ENCODE results near the gene KCTD16. TPM values are rescaled to one million over a fixed set of nuclear protein-coding genes. Genes with fewer than 3 reads are reported as not detected.

Gene KCTD16
- total RNA-seq, 1 donor from 2014 or later = 0.13 TPM

DNA sequence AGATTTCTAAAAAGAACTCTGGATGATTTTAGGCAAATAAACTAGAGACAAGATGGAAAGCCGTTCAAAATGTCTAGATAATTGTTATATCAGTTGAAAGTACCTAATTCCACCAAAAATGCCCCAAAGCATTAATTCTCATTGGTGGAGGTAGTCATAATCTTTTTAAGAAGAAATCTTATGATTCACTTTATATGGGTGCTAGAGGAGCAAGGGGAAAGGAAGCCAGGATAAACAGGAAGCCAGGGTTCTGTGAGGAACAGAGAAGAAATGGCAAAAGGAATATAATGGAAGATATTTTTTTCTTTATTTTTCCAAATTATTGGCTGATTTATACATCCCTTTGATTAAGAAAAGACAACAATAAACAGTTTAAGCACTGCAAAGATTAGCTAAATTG lies 8.0 kb upstream of the KCTD16 start:
- no peak for DNase-seq (ENCODE audit: low read depth, low spot score)

DNA sequence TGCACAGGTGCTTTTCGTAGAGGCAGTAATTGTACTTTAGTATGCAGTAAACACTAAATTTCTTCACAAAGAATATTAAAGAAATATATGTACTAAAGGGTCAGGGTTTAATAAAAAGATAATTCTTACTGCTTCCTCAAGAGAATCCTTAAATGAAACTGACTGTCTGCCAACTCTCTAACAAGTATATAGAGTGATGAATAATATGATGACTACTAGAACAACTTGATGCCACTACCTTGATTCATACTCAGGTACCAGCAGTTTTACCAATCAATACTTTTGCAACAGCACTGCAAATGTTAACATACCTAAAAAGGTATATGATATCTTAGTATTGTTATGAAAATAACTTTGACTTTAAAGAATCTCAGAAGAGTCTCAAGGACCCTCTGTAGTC lies 4.0 kb upstream of the KCTD16 start:
- no peak for DNase-seq (ENCODE audit: low read depth, low spot score)

DNA sequence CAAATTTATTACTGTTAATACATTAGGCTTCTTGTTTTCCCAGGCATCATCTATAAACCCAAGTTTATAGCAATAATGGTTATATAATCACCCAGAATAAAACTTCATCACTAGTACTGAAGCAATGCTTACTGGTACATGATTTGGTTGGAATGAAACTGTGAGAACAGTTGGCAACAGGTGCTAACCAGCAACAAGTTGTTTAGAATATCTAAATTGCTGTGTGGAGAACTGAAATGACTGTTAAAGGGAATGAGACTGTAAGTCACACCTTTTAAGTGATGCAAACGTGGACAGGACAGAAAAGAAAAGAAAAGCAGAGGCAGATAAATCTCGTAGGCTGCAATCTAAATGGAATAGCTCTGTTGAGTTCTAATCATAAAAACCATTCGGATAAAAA lies 2.7 kb upstream of the KCTD16 start:
- DNase-seq (ENCODE audit: low read depth, low spot score) = no peak

DNA sequence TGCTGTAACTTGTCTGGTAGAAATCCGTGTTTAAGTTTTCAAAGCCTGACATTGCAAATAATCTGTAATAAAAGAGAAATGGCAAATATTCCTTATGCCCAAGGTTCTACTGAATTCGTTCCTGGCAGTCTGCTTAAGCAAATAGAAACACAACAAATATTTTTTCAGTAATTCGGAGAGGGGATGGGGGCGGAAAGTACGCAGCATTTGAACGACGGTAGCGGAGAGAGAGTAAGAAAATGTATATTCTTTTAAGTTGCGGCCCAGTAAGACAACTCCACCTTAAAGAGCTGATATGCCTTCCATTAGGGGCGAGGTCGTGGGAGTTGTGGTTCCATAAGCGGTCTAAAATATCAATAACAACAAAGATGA lies 783 bp upstream of the KCTD16 start:
- DNase-seq (ENCODE audit: low read depth, low spot score) = no peak

DNA sequence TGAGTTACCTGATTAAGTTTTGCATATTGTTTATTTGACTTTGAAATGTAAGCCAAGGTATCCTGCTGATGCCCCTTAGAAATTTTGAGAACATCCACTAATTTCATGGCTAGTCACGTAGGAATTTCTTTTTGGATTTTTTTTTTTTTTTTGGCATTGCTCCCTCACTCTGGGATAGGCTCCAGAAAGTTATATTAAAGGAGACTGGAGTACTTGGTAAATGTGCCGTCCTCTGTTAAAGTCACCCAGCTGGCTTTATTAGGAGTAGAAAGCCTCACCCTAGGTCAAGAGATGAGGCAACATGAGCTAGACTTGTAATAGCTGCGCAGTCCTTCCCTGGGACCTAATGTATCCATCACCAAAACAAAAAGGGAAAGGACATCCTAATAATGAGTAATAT lies 3.1 kb downstream of the KCTD16 start:
- DNase-seq (ENCODE audit: low read depth, low spot score) = no peak

DNA sequence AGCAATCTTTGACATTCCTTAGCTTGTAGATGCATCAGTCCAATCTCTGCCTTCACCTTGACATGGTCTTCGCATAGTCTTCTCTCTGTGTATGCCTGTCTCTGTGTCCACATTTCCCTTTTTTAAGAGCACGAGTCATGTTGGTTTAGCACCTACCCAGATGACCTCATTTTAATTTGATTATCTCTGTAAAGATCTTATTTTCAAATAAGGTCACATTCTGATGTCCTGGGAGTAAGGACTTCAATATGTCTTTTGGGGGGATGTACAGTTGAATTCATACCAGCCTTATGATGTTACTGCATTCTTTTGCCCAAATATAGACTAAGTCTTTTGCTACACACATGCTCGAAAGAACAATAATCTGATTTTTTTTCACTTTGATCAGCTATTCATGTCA lies 6.9 kb downstream of the KCTD16 start:
- DNase-seq (ENCODE audit: low read depth, low spot score) = no peak

DNA sequence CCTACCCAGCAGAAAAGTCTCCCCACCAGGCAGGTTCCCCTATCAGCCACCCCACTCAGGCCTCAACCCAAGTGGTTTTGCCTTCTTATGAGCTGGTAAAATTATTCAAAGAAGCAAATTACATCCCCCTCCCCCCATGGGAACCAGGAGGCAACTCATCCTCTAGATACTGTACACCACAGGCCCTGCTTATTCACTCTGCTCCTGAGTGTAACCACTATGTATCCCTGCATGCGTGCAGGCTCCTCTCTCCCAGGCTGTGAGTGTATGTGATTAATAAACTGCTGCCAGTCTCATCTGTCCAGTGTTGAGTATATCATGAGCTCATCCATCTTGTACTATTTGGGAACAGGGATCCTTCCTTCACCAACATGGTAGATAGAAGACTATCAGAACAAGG lies 8.6 kb downstream of the KCTD16 start:
- DNase-seq (ENCODE audit: low read depth, low spot score) = no peak

DNA sequence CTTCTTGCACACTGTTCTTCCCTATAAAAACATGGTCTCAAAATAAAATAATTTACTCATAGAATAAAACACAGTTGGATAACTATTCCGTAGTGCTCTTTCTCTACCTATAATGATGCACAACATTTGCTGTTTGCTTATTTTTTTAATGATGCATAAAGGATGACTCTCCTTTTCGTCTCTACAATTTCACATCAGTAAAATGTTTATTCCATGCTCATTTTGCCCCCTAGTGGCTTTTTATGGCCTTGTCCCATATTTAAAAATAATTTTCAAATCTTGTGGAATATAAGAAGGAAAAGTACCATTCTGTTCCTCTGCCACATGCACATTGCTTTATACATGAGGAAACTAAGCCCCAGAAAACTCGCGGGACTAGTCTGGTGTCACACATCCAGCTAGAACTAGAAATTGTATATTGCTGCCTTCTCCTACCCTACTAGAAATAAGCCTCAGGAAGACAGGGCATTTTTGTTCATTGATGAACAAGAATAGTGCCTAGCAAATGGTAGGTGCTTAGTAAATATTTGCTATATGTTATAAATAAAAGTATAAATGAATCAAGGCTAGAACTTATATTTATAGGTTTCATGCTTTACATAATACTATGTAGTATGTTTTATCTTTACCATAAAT lies 12.7 kb downstream of the KCTD16 start:
- no peak for DNase-seq (ENCODE audit: low read depth, low spot score)

DNA sequence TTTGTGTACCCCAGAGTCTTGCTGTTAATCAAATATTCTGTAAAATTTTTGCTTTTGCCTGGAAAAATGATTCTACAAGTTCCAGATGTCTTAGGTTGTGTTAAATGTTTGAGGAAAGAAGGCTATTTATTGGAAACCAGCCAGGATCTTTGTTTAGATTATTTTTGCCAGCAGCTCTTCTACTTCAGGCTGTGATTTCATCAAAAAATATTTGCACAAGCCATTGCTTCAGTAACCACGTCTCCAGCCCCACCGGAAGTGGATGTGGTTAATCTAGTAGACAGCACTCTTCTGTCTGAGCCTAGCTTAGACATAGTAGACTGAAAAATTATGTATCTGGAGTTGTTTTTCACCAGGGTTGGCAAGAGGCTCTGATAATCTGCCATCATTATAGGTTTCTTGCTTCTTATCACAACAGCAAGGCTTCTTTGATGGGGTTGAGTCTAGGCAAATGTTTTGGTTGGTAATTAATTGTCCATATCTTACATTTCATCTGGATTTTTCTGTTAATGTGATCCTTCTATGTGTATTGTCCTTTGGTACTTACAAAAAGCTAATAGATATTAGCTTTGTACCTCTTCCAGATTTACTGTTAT lies 17.1 kb downstream of the KCTD16 start:
- peak; percentile 78 for DNase-seq (ENCODE audit: low read depth, low spot score)

DNA sequence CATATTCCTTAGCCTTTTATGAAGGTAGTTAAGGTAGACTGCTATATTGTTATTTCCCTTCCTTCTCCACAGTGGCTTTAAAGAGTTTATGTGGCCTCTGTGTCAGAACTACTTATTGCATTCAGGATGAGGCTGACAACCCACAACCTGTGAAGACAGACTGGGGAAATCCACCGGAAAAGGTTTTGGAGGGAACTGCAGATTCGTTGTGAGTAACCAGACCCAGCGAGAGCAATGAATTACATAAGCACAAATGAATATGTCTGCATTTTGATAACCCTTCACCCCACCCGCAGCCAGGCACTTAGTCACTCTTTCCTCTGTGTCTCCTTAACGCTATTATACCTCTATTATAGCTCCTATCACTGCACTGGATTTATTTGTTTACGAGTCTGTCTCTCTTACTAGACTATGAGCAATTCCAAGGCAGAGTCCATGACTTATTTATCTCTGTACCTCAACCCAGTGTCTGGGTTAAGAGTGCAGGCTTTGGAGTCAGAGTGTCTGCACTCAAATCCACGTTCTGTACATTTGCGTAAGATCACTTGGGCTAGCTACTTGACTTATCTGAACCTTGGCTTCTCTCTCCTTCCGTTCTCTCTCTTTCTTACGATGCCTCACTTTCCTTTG lies 19.2 kb downstream of the KCTD16 start:
- peak; percentile 94 for DNase-seq (ENCODE audit: low read depth, low spot score)

DNA sequence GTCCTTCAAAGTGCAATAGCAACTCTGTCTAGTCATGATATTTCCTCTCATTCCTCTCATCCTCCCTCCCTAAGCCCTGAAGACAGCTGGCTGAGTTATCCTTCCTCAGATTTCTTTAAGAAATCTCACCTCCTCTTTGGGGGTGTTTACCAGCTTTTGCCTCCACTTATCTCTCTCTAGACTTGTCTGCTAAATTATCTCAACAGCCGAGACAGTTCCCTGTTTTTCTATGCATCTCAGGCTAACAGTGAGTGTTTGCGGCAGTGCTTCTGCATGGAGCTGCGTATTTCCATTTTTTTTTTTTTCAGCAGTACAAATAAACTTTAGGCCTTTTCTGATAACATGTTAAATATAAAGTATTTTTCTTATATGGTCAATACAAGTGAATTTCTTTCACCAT lies 20.9 kb downstream of the KCTD16 start:
- no peak for DNase-seq (ENCODE audit: low read depth, low spot score)

DNA sequence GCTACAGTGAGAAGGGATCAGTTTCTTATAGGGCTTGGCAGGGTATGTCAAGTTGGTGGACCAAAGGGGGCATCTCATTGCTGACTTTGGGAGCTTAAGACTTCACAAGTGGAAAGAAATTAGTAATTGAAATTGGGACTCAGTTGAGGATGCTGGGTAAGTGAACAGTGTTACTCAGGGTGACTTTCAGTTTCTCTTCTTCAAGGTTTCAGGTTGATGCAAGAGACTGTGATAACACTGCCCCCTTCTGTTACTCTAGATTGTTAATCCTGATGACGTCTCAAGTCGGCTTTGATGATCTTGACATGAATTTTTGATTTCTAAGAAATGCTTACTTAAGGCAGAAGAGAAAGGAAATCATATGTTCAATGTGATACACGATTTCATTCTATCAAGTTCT lies 21.3 kb downstream of the KCTD16 start:
- peak; percentile 70 for DNase-seq (ENCODE audit: low read depth, low spot score)

DNA sequence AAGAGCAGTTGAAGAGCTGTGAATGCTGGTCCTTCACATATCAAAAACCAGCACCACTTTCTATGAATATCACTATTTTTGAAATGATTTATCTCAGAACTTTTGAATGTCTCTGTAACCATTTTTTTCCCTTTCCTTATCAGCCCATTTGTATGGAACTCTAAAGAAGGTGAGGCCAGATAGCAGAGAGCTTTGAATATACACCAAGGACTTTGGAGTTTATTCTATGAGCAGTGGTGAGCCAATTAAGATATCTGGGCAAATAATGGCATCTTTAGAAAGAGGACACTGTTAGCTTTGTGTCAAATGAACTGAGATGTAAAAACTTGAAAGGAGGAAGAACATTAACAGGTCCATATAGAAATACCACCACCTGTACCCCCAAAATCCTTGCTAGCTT lies 22.0 kb downstream of the KCTD16 start:
- no peak for DNase-seq (ENCODE audit: low read depth, low spot score)

DNA sequence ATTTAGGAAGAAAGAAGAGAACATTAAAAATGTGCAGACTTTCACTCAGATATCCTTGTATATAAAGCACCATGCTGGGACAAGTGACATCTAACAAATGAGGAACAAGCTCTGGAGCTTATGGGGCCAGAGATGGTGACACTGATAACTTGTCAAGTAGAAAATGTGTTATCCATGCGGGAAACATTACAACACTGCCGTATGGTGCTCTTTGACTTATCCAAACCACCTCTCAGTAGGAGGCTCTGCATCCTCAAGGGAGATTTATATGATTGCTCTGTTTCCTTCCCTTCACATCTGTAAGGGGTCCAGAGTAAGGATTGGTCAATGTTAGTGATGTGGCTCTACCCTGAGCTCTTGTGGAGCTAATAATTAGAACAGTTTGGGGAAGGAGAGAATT lies 23.5 kb downstream of the KCTD16 start:
- DNase-seq (ENCODE audit: low read depth, low spot score) = no peak

DNA sequence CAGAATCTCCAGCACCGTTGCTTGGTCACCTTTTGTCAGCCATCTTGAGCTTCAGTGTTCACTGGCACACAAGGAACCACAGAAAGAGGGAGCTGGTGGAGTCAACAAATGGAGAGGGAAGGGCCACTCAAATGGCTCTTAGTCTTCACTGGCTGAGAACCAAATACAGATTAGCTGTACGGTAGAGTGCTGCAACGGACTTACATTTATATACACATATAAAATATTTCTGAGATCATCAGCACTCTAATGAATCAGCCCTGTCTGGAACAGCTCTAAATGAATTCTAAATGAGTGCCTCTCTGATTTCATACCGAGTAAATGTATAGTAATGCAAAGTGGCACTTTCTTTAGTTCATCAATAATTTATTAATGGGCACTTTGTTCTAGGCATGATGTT lies 24.8 kb downstream of the KCTD16 start:
- no peak for DNase-seq (ENCODE audit: low read depth, low spot score)

DNA sequence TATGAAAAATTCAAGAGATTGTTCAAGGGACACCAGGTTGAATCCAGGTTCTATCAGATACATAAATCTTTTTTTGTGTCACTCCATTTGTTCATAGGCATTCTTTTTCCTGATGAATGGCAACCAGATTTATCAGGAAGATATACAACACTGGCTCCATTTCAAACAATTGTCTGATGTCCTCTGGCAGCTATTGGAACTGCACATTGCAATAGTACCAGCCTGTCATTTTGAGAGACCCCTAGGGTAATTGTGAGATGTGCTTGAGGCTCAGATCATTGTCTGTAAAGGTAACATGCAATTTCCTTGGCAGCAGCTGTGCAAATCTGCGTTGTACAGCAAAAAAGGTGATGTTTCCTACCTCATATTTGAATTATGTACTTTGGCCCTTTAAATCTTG lies 25.9 kb downstream of the KCTD16 start:
- no peak for DNase-seq (ENCODE audit: low read depth, low spot score)

DNA sequence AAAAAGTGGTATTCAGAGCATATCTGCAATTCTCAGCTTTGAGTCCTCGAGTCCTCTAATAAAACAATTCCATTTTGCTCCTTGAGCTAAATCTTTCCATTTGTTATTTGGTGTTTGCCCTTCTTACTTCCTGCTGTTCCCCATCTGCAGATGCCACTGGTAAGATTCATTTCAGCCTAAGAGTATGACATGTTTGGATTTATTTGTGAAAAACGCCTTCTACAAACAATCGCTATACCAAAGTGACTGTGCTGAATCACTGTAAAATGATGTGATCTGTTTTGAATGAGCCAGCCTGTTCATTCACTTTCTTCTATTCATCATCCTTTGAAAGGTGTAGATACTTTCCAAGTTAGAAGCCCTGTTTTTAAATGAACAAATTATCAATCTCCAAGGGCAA lies 27.7 kb downstream of the KCTD16 start:
- no peak for DNase-seq (ENCODE audit: low read depth, low spot score)

DNA sequence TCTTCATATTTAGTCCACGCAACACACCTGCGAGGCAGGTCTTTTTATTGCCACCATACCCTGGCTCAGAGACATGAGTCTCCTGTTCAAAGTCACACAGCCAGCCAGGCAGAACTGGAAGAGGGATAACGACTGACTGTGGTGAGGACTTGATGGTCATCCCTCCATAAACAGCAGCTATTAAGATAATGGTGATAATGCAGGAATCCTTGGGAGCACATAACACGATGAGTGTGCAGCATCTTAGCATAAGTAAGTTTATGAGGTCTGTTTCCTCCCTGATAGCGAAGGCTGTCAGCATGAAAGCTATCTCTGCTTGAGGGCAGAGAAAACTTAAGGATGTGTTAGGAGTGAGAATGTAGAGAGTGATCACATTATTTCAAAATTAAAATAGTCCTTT lies 30.9 kb downstream of the KCTD16 start:
- no peak for DNase-seq (ENCODE audit: low read depth, low spot score)

DNA sequence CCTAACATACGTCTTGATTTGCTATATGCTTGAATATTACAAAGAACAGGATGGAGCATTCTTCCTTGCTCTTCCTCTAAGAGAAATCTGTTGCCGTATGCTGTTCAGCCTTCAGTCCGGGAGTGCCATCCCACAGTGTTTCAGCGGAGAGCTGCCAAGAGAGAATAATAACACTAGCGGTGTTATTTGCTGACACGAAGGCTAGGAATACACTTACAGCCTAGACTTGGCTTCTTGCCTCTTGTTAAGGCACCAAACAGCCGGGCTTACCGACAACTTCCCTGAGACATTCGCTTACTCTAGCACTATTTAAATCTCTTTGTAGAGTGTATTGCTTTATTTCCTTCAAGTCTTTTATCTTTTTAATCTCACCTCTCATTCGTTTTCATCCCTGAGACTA lies 31.4 kb downstream of the KCTD16 start:
- DNase-seq (ENCODE audit: low read depth, low spot score) = no peak

DNA sequence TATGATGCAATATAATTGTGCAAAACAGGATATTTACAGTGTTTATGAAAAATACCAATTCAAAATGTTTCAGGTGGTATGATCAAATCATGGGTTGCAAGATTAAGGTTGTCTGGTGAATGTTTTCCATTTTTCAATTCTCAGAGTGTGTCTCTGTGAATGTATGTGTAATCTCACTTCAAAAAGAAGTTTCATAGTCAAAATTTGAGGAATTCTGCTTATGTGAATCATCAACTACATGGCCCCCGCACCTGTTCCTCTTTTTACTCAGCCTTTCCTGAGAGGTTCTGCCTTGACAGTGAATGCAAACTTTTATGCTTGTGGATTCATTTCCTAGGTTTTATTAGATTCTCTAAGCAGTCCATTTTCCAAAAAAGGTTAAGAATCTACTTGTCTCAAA lies 32.1 kb downstream of the KCTD16 start:
- DNase-seq (ENCODE audit: low read depth, low spot score) = no peak

DNA sequence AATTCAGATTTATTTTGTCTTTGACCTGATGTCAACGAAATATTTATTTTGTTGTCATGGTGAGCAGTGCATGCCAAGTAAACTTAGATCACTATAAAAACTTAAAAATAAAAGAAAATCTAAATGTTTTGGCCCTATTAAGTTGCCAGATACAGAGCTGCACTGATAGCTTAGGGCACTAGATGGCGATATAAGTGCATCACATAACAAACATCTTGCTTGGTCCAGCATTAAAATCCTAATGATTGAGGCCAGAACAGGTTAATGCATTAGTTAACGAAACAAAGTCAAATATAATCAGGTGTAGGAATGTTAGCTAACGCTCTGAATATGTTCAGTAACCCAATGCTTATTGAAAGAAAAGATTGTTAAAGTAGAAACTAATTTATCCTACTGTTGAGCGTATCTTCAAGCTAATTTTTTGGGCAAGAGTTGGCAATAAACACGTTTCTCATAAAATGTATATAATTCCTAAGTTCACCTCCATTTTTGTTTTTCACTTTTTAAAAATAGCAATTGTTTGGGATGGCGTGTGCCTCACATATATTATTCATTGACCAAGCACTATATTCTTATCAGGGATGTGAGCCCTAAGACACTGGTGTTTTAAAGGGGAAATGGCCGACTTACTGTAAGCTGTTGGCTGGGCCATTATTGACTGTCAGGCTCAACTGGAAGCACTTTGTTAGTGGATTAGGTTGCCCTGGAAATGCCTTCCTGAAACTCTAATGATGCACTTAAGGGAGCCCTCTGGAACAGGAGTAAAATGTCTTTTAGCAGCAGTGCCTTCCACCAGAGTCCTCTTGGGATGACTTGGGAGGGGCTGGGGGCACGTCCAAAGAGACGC lies 33.3 kb downstream of the KCTD16 start:
- DNase-seq (ENCODE audit: low read depth, low spot score) = peak; percentile 36

DNA sequence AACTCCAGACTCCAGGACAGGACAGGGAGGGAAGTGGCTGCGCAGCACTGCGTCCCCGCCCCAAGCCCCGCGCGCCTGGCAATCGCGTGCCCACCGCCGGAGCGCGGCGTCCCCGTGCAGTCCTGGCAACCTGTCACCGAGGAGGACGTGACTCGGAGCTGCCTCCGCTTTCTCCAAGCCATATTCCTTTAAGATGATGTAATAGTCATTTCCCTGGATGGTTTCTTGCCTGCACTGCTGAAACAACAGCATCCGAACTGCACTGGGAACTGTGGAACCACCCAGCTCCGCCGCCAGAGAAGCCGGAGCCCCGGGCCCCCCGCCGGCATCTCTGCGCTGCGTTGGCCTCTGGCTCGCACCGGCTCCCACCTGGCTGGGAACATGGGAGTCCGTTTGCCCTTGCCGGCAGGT lies 34.5 kb downstream of the KCTD16 start:
- no peak for DNase-seq (ENCODE audit: low read depth, low spot score)

Data from pulmonary artery endothelial cell (primary cell).